DND-41 (cell line): ENCODE measurements around the gene DNAJC21.

Experiments used
- ATAC-seq: fragments of 200-7000 bp; cut with Tn5 transposase; 3 replicates; pipeline ENCODE4 v1.9.1; 2021; ENCODE audit warnings: low read depth; ENCODE audit not compliant: insufficient read depth
- DNase-seq: peaks from one replicate; pipeline ENCODE4 v3.0.0-alpha.2; 2020
- H2AFZ ChIP-seq: 2 replicates; pipeline ENCODE4 v1.6.0; 2012; ENCODE audit warnings: low read depth, low read length
- H3K27ac ChIP-seq: 2 replicates; pipeline ENCODE4 v1.5.1; 2012; ENCODE audit warnings: low read length, inconsistent platforms
- H3K27me3 ChIP-seq: fragments of 200-600 bp; sonication (generic); 2 replicates; pipeline ENCODE4 v1.6.0; 2012; ENCODE audit warnings: low read length, mild to moderate bottlenecking, inconsistent platforms; ENCODE audit not compliant: insufficient read depth, poor library complexity
- H3K36me3 ChIP-seq: 2 replicates; pipeline ENCODE4 v1.5.1; 2012; ENCODE audit warnings: low read length, inconsistent platforms; ENCODE audit not compliant: insufficient read depth
- H3K4me1 ChIP-seq: 2 replicates; pipeline ENCODE4 v1.5.1; 2012; ENCODE audit warnings: mild to moderate bottlenecking, low read length; ENCODE audit not compliant: insufficient read depth
- H3K4me2 ChIP-seq: 2 replicates; pipeline ENCODE4 v1.6.0; 2012; ENCODE audit warnings: mild to moderate bottlenecking, moderate library complexity, low read length, inconsistent platforms; ENCODE audit not compliant: insufficient read depth
- H3K4me3 ChIP-seq, 2 experiments: fragments of 200-600 bp in 1 of 2; shearing (Covaris generic) in 1 of 2; 2 replicates each; pipeline ENCODE4 v1.5.1; 2012 to 2016; ENCODE audit warnings: inconsistent platforms in 2 of 2, low read length in 2 of 2, mild to moderate bottlenecking in 2 of 2, low read depth in 1 of 2, moderate library complexity in 1 of 2
- H3K79me2 ChIP-seq: 2 replicates; pipeline ENCODE4 v1.6.0; 2012; ENCODE audit warnings: low read length, inconsistent platforms; ENCODE audit not compliant: insufficient read depth
- H3K9ac ChIP-seq: 2 replicates; pipeline ENCODE4 v1.6.0; 2012; ENCODE audit warnings: low read depth, mild to moderate bottlenecking, inconsistent platforms, low read length, moderate library complexity
- H3K9me3 ChIP-seq: 2 replicates; pipeline ENCODE4 v1.5.1; 2012; ENCODE audit warnings: low read length, moderate library complexity, mild to moderate bottlenecking, inconsistent platforms; ENCODE audit not compliant: insufficient read depth, severe bottlenecking
- H4K20me1 ChIP-seq: 2 replicates; pipeline ENCODE4 v1.6.0; 2012; ENCODE audit warnings: low read length; ENCODE audit not compliant: insufficient read depth
- CTCF ChIP-seq: IDR thresholded peaks from 2 replicates; pipeline ENCODE4 v1.5.1; 2012; ENCODE audit warnings: borderline replicate concordance, low read length, moderate library complexity, mild to moderate bottlenecking; ENCODE audit not compliant: poor library complexity, severe bottlenecking; ENCODE audit errors: extremely low read depth
- EZH2 ChIP-seq: IDR thresholded peaks from 3 replicates; pipeline ENCODE4 v1.6.1; 2012; ENCODE audit warnings: borderline replicate concordance, low read depth, mild to moderate bottlenecking, moderate library complexity, low read length, inconsistent platforms; ENCODE audit not compliant: severe bottlenecking

Gene DNAJC21

GRCh38 chr5:34998058-34998789 lies 68.9 kb downstream of the DNAJC21 start:
- Histone ChIP-seq H3K9me3 (no peaks in the 10 kb centered on the region), H3K27me3 (no peaks in the 10 kb centered on the region), H3K79me2 (no peaks in the 10 kb centered on the region), H3K9ac (no peak overlapping the region), H2AFZ (no peak overlapping the region), H3K4me1 (no peaks in the 10 kb centered on the region), H3K4me2 (no peak overlapping the region), H3K36me3 (no peaks in the 10 kb centered on the region), H3K27ac (no peak overlapping the region), H4K20me1 (no peaks in the 10 kb centered on the region), H3K4me3 (no peak overlapping the region)
- ATAC-seq (no peak), DNase-seq (no peak)
- TF ChIP-seq EZH2 (no peak), CTCF (no peak)

GRCh38 chr5:35001842-35002241 lies 72.5 kb downstream of the DNAJC21 start:
- Histone ChIP-seq H3K79me2 (no peaks in the 10 kb centered on the region), H3K9ac (no peak overlapping the region), H3K4me2 (no peak overlapping the region), H3K36me3 (no peaks in the 10 kb centered on the region), H3K27ac (no peak overlapping the region), H3K9me3 (no peaks in the 10 kb centered on the region), H3K4me1 (no peaks in the 10 kb centered on the region), H4K20me1 (no peaks in the 10 kb centered on the region), H3K4me3 (no peak overlapping the region), H3K27me3 (peaks cover 10% of the 10 kb centered on the region), H2AFZ (no peak overlapping the region)
- ATAC-seq (no peak), DNase-seq (no peak)
- TF ChIP-seq EZH2 (no peak), CTCF (no peak)

GRCh38 chr5:35002459-35002858 lies 73.1 kb downstream of the DNAJC21 start:
- Histone ChIP-seq H3K4me2 (no peak overlapping the region), H4K20me1 (no peaks in the 10 kb centered on the region), H3K9me3 (no peaks in the 10 kb centered on the region), H2AFZ (no peak overlapping the region), H3K27ac (no peak overlapping the region), H3K79me2 (no peaks in the 10 kb centered on the region), H3K9ac (no peak overlapping the region), H3K27me3 (peaks cover 10% of the 10 kb centered on the region), H3K4me3 (no peak overlapping the region), H3K4me1 (no peaks in the 10 kb centered on the region), H3K36me3 (no peaks in the 10 kb centered on the region)
- TF ChIP-seq CTCF (no peak), EZH2 (no peak)
- DNase-seq (no peak), ATAC-seq (no peak)
